A549 (cell line): ENCODE data around the gene BNC1. TPM values are rescaled to one million over a fixed set of nuclear protein-coding genes. Genes with fewer than 3 reads are reported as not detected.

Experiments used
- ATAC-seq, 2 experiments: fragments of 200-7000 bp in 1 of 2; fragments of >200 bp in 1 of 2; cut with Nextera tagmentation in 1 of 2; cut with Tn5 transposase in 1 of 2; 3 replicates each; pipeline versions ENCODE4 v1.8.0 to v1.9.1; 2018 to 2020; ENCODE audit warnings: mild to moderate bottlenecking in 1 of 2, moderate library complexity in 1 of 2
- CTCF ChIA-PET: fragments of 300-600 bp; sonication (Branson Sonifier 250); formaldehyde crosslinking; extraction: SDS; loops from one replicate; lab custom pipeline; 2021; ENCODE audit warnings: antibody characterized with exemption, inconsistent platforms; lab: Yijun Ruan, JAX
- POLR2A ChIA-PET: fragments of 350-600 bp; formaldehyde crosslinking; extraction: SDS; loops from one replicate; lab custom pipeline; 2021; ENCODE audit warnings: antibody characterized with exemption, inconsistent platforms; lab: Yijun Ruan, JAX
- DNase-seq, 2 experiments: peaks; one replicate each; pipeline versions ENCODE4 v3.0.0 to v3.0.0-alpha.2; 2011 to 2016; ENCODE audit warnings: low read depth in 1 of 2, low spot score in 1 of 2
- FAIRE-seq: peaks from 2 replicates; lab custom pipeline; 2011; peaks lifted over from hg19 to GRCh38; lab: Jason Lieb, UNC
- H3K27ac ChIP-seq, 2 experiments: fragments of >200 bp; sonication (Bioruptor Twin); formaldehyde crosslinking; 3 replicates each; pipeline ENCODE4 v1.5.1; 2016 to 2017
- H3K4me1 ChIP-seq: fragments of >200 bp; sonication (Bioruptor Twin); formaldehyde crosslinking; 3 replicates; pipeline ENCODE4 v1.6.1; 2016
- H3K4me2 ChIP-seq: fragments of >200 bp; sonication (Bioruptor Twin); formaldehyde crosslinking; 3 replicates; pipeline ENCODE4 v1.6.1; 2016
- H3K4me3 ChIP-seq: fragments of >200 bp; sonication (Bioruptor Twin); formaldehyde crosslinking; 3 replicates; pipeline ENCODE4 v1.5.1; 2016
- H3K9me3 ChIP-seq: fragments of >200 bp; sonication (Bioruptor Twin); formaldehyde crosslinking; 3 replicates; pipeline ENCODE4 v1.6.1; 2016
- BHLHE40 ChIP-seq: IDR thresholded peaks from 2 replicates; pipeline ENCODE4 v1.6.1; 2012; ENCODE audit warnings: low read depth, low read length, inconsistent platforms
- CBX2 ChIP-seq: fragments of 200-600 bp; sonication (generic); IDR thresholded peaks from 2 replicates; pipeline ENCODE4 v1.6.1; 2016; ENCODE audit warnings: low read depth, mild to moderate bottlenecking, borderline replicate concordance
- CEBPB ChIP-seq, 2 experiments: fragments of >200 bp in 1 of 2; sonication (Bioruptor Twin) in 1 of 2; formaldehyde crosslinking in 1 of 2; IDR thresholded peaks; 2 replicates each; pipeline ENCODE4 v1.6.1; 2012 to 2016
- CHD4 ChIP-seq: fragments of 200-600 bp; sonication (generic); IDR thresholded peaks from 2 replicates; pipeline ENCODE4 v1.6.1; 2016; ENCODE audit warnings: antibody characterized with exemption, mild to moderate bottlenecking, borderline replicate concordance
- CTCF ChIP-seq: fragments of >200 bp; sonication (Bioruptor Twin); formaldehyde crosslinking; IDR thresholded peaks from 3 replicates; pipeline ENCODE4 v1.5.1; 2016
- E2F6 ChIP-seq: IDR thresholded peaks from 2 replicates; pipeline ENCODE4 v1.6.1; 2012; ENCODE audit warnings: low read depth, borderline replicate concordance
- EHMT2 ChIP-seq: fragments of 200-600 bp; sonication (generic); IDR thresholded peaks from 2 replicates; pipeline ENCODE4 v1.6.1; 2016; ENCODE audit warnings: antibody characterized with exemption, low read depth, mild to moderate bottlenecking, moderate library complexity
- EP300 ChIP-seq, 2 experiments: fragments of >200 bp; sonication (Bioruptor Twin); formaldehyde crosslinking; IDR thresholded peaks; 2 replicates in 1 of 2; 3 replicates in 1 of 2; pipeline ENCODE4 v1.6.1; 2016 to 2017
- FOSL2 ChIP-seq, 2 experiments: fragments of 450-650 bp in 1 of 2; fragments of >200 bp in 1 of 2; sonication (Bioruptor Twin) in 1 of 2; formaldehyde crosslinking; IDR thresholded peaks; 2 replicates each; pipeline versions ENCODE4 v1.5.0 to v1.6.1; 2016 to 2020; ENCODE audit warnings: mild to moderate bottlenecking in 1 of 2, moderate library complexity in 1 of 2
- GATA3 ChIP-seq: IDR thresholded peaks from 2 replicates; pipeline ENCODE4 v1.6.1; 2012; ENCODE audit warnings: borderline replicate concordance
- HDAC2 ChIP-seq: fragments of 200-600 bp; sonication (generic); IDR thresholded peaks from 2 replicates; pipeline ENCODE4 v1.6.1; 2016
- HES2 ChIP-seq: fragments of >200 bp; sonication (Bioruptor Twin); formaldehyde crosslinking; IDR thresholded peaks from 2 replicates; pipeline ENCODE4 v1.6.1; 2016
- HEYL ChIP-seq: fragments of 250-450 bp; sonication (Bioruptor Pico); IDR thresholded peaks from 2 replicates; pipeline ENCODE4 v1.8.0; 2021; ENCODE audit warnings: mild to moderate bottlenecking, moderate library complexity
- HMGXB4 ChIP-seq: fragments of 250-450 bp; sonication (Bioruptor Pico); IDR thresholded peaks from 2 replicates; pipeline ENCODE4 v1.5.0; 2021; ENCODE audit warnings: mild to moderate bottlenecking, moderate library complexity, borderline replicate concordance
- HOXB13 ChIP-seq: fragments of 250-450 bp; sonication (Bioruptor Pico); IDR thresholded peaks from 2 replicates; pipeline ENCODE4 v1.5.0; 2020; ENCODE audit warnings: low read depth, mild to moderate bottlenecking, moderate library complexity
- HOXB5 ChIP-seq: fragments of 250-450 bp; sonication (Bioruptor Pico); IDR thresholded peaks from 2 replicates; pipeline ENCODE4 v1.5.0; 2020; ENCODE audit warnings: mild to moderate bottlenecking, moderate library complexity
- JUN ChIP-seq, 2 experiments: fragments of >200 bp; sonication (Bioruptor Twin); formaldehyde crosslinking; IDR thresholded peaks; 2 replicates in 1 of 2; 3 replicates in 1 of 2; pipeline ENCODE4 v1.6.1; 2016 to 2017
- KDM1A ChIP-seq: fragments of 200-600 bp; sonication (generic); IDR thresholded peaks from 2 replicates; pipeline ENCODE4 v1.6.1; 2016; ENCODE audit warnings: low read depth, mild to moderate bottlenecking
- KDM5A ChIP-seq: fragments of 200-600 bp; sonication (generic); IDR thresholded peaks from 2 replicates; pipeline ENCODE4 v1.6.1; 2016; ENCODE audit warnings: antibody characterized with exemption, mild to moderate bottlenecking
- MAFK ChIP-seq: fragments of 450-650 bp; IDR thresholded peaks from 2 replicates; pipeline ENCODE4 v1.6.1; 2014; ENCODE audit not compliant: partially characterized antibody
- MYC ChIP-seq: IDR thresholded peaks from 2 replicates; pipeline ENCODE4 v1.6.1; 2012; ENCODE audit warnings: mild to moderate bottlenecking, inconsistent platforms, low read length, improper control_type of control experiment, borderline replicate concordance
- NPAS2 ChIP-seq: fragments of 250-450 bp; sonication (Bioruptor Pico); IDR thresholded peaks from 2 replicates; pipeline ENCODE4 v1.8.0; 2022; ENCODE audit warnings: mild to moderate bottlenecking, moderate library complexity, borderline replicate concordance
- NR3C1 ChIP-seq: fragments of >200 bp; sonication (Bioruptor Twin); formaldehyde crosslinking; IDR thresholded peaks from 3 replicates; pipeline ENCODE4 v1.6.1; 2017
- PHF8 ChIP-seq: fragments of 200-600 bp; sonication (generic); IDR thresholded peaks from 2 replicates; pipeline ENCODE4 v1.6.1; 2016; ENCODE audit warnings: low read depth, mild to moderate bottlenecking, antibody characterized with exemption, moderate library complexity, borderline replicate concordance
- POLR2AphosphoS2 ChIP-seq: conservative IDR thresholded peaks from 2 replicates; pipeline ENCODE4 v1.6.1; 2012; ENCODE audit warnings: low read length, improper control_type of control experiment, inconsistent platforms
- RAD21 ChIP-seq, 2 experiments: fragments of >200 bp in 1 of 2; sonication (Bioruptor Twin) in 1 of 2; formaldehyde crosslinking in 1 of 2; IDR thresholded peaks in 1 of 2; conservative IDR thresholded peaks in 1 of 2; 2 replicates in 1 of 2; 3 replicates in 1 of 2; pipeline ENCODE4 v1.6.1; 2012 to 2018; ENCODE audit warnings: inconsistent platforms in 1 of 2
- RARB ChIP-seq: fragments of 250-450 bp; sonication (Bioruptor Pico); IDR thresholded peaks from 2 replicates; pipeline ENCODE4 v1.8.0; 2021; ENCODE audit warnings: mild to moderate bottlenecking, moderate library complexity
- RCOR1 ChIP-seq: fragments of 150-350 bp; IDR thresholded peaks from 2 replicates; pipeline ENCODE4 v1.6.1; 2014; ENCODE audit warnings: antibody characterized with exemption, low read length, low read depth
- RFX5 ChIP-seq: fragments of 450-650 bp; IDR thresholded peaks from 2 replicates; pipeline ENCODE4 v1.7.1; 2014; ENCODE audit warnings: antibody characterized with exemption, mild to moderate bottlenecking, moderate library complexity
- TP53 ChIP-seq: fragments of 250-450 bp; sonication (Bioruptor Pico); IDR thresholded peaks from 2 replicates; pipeline ENCODE4 v1.5.0; 2021; ENCODE audit warnings: mild to moderate bottlenecking, moderate library complexity
- USF2 ChIP-seq: fragments of 450-650 bp; IDR thresholded peaks from 2 replicates; pipeline ENCODE4 v1.6.1; 2014; ENCODE audit warnings: antibody characterized with exemption
- ZSCAN20 ChIP-seq: fragments of 250-450 bp; sonication (Bioruptor Pico); IDR thresholded peaks from 2 replicates; pipeline ENCODE4 v1.8.0; 2022; ENCODE audit warnings: mild to moderate bottlenecking, moderate library complexity
- WGBS: methylation state at CpG from one replicate; pipeline ENCODE4 v1.1.6; 2017; ENCODE audit errors: missing lambda C conversion rate; 5-methylcytosine and 5-hydroxymethylcytosine counted together
- polyA plus RNA-seq, 4 experiments: library from polyadenylated mRNA; depleted of rRNA in 3 of 4; stranded (reverse); fragments of >200 nt; fragmentation: RNase III in 1 of 4; extraction: RNeasy Plus Mini Kit Qiagen cat#74134 plus additional on column Dnase treatment in 1 of 4; gene quantifications; 2 replicates in 3 of 4; 3 replicates in 1 of 4; pipeline ENCODE4 v1.2.3, GENCODE V29; 2011 to 2017

Gene BNC1
- polyA plus RNA-seq, 2 of the 4 experiments (the other 2 are of a cell fraction), result 0.22 to 0.44 TPM

GRCh38 chr15:83278191-83278590, 6.3 kb downstream of the BNC1 start:
- no peak overlapping the region for H3K27ac ChIP-seq
- no peak for FAIRE-seq
- H3K9me3 ChIP-seq, result no peaks in the 10 kb centered on the region
- peak; percentile 5 for TF ChIP-seq MAFK
- TF ChIP-seq FOSL2 (IDR thresholded peaks at IDR 0.05), result no peak
- peak; percentile 79 for TF ChIP-seq FOSL2 (CRISPR knock-in tag; IDR thresholded peaks at IDR 0.05)
- TF ChIP-seq ZSCAN20 (CRISPR knock-in tag), result no peak
- no peak overlapping the region for H3K4me2 ChIP-seq
- POLR2A ChIA-PET, result no interaction called here
- H3K4me1 ChIP-seq, result no peaks in the 10 kb centered on the region
- ATAC-seq, result peak; percentile 74 to 86; a peak in 4 of 6 replicates
- H3K4me3 ChIP-seq, result no peak overlapping the region
- DNase-seq, result peak in 1 of 2 experiments; percentile 72
- CTCF ChIA-PET, result interaction anchor here (0.8 to 3.3 kb wide), 4 partner anchors 29 to 169 kb away, joined by 3 to 16 read pairs (median 5); partner anchors contain the start of gene SH3GL3

GRCh38 chr15:83276661-83277060, 7.8 kb downstream of the BNC1 start:
- Histone ChIP-seq H3K4me2 (no peak overlapping the region), H3K9me3 (no peaks in the 10 kb centered on the region), H3K4me1 (no peaks in the 10 kb centered on the region), H3K27ac (no peak overlapping the region), H3K4me3 (no peak overlapping the region)
- no peak for DNase-seq
- ATAC-seq, result no peak
- whole genome bisulfite sequencing, result 63% methylated on average over 5 of the region's 5 CpGs
- no peak for FAIRE-seq
- ChIA-PET CTCF (interaction anchor here (1.2 to 2.8 kb wide), 4 partner anchors 10 to 162 kb away, joined by 4 to 12 read pairs (median 5); no protein-coding TSS in a partner anchor), POLR2A (no interaction called here)
- no peak for TF ChIP-seq RCOR1
- no peak for TF ChIP-seq NPAS2 (CRISPR knock-in tag)
- no peak for TF ChIP-seq CEBPB (IDR thresholded peaks at IDR 0.05)
- TF ChIP-seq MYC, result no peak
- TF ChIP-seq BHLHE40, result no peak
- TF ChIP-seq RFX5, result no peak
- no peak for TF ChIP-seq EHMT2
- no peak for TF ChIP-seq PHF8
- no peak for TF ChIP-seq EP300 (IDR thresholded peaks at IDR 0.05)
- no peak for TF ChIP-seq POLR2AphosphoS2
- TF ChIP-seq JUN (IDR thresholded peaks at IDR 0.05), result no peak
- no peak for TF ChIP-seq HDAC2
- no peak for TF ChIP-seq HES2
- TF ChIP-seq E2F6, result no peak
- TF ChIP-seq TP53 (CRISPR knock-in tag), result no peak
- TF ChIP-seq RAD21 (conservative IDR thresholded peaks at IDR 0.05 in 1 of 2, IDR thresholded peaks at IDR 0.05 in 1 of 2), result no peak
- no peak for TF ChIP-seq ZSCAN20 (CRISPR knock-in tag)
- no peak for TF ChIP-seq HOXB13
- no peak for TF ChIP-seq KDM5A

- POLR2A ChIA-PET, result no interaction called here
- CTCF ChIA-PET, result interaction anchor here (0.6 to 2.8 kb wide), 4 partner anchors 9 to 348 kb away, joined by 3 to 12 read pairs (median 4); no protein-coding TSS in a partner anchor
- DNase-seq, result peak in 1 of 2 experiments; percentile 20
- no peak for FAIRE-seq
- WGBS, result 65% methylated on average over 3 of the region's 3 CpGs
- H3K4me3 ChIP-seq, result no peak overlapping the region
- no peaks in the 10 kb centered on the region for H3K9me3 ChIP-seq
- no peak overlapping the region for H3K27ac ChIP-seq
- ATAC-seq, result 0 out of 6 replicates have a peak, but pooled peaks of 1 of the 2 experiments have one; percentile 53
- no peak overlapping the region for H3K4me2 ChIP-seq
- H3K4me1 ChIP-seq, result no peaks in the 10 kb centered on the region
- TF ChIP-seq CHD4 (no peak), HOXB5 (CRISPR knock-in tag) (no peak), RAD21 (conservative IDR thresholded peaks at IDR 0.05 in 1 of 2, IDR thresholded peaks at IDR 0.05 in 1 of 2) (no peak), HEYL (no peak), CBX2 (no peak), USF2 (no peak), GATA3 (no peak), CTCF (no peak), RARB (CRISPR knock-in tag) (no peak), EP300 (IDR thresholded peaks at IDR 0.05) (no peak), HMGXB4 (no peak), NR3C1 (no peak), KDM1A (no peak)
These were observed 9.1 kb downstream of the BNC1 start for GRCh38 chr15:83275412-83275811.
